A549 (cell line): ENCODE measurements around the gene CXCL14. TPM values are rescaled to one million over a fixed set of nuclear protein-coding genes. Genes with fewer than 3 reads are reported as not detected.

ENCODE experiments used
- ATAC-seq, 2 experiments: fragments of 200-7000 bp in 1 of 2; fragments of >200 bp in 1 of 2; cut with Nextera tagmentation in 1 of 2; cut with Tn5 transposase in 1 of 2; 3 replicates each; pipeline versions ENCODE4 v1.8.0 to v1.9.1; 2018 to 2020; ENCODE audit warnings: mild to moderate bottlenecking in 1 of 2, moderate library complexity in 1 of 2
- CTCF ChIA-PET: fragments of 300-600 bp; sonication (Branson Sonifier 250); formaldehyde crosslinking; extraction: SDS; loops from one replicate; lab custom pipeline; 2021; ENCODE audit warnings: antibody characterized with exemption, inconsistent platforms; lab: Yijun Ruan, JAX
- POLR2A ChIA-PET: fragments of 350-600 bp; formaldehyde crosslinking; extraction: SDS; loops from one replicate; lab custom pipeline; 2021; ENCODE audit warnings: antibody characterized with exemption, inconsistent platforms; lab: Yijun Ruan, JAX
- DNase-seq, 2 experiments: peaks; one replicate each; pipeline versions ENCODE4 v3.0.0 to v3.0.0-alpha.2; 2011 to 2016; ENCODE audit warnings: low read depth in 1 of 2, low spot score in 1 of 2
- FAIRE-seq: peaks from 2 replicates; lab custom pipeline; 2011; peaks lifted over from hg19 to GRCh38; lab: Jason Lieb, UNC
- H3K27ac ChIP-seq, 2 experiments: fragments of >200 bp; sonication (Bioruptor Twin); formaldehyde crosslinking; 3 replicates each; pipeline ENCODE4 v1.5.1; 2016 to 2017
- H3K4me1 ChIP-seq: fragments of >200 bp; sonication (Bioruptor Twin); formaldehyde crosslinking; 3 replicates; pipeline ENCODE4 v1.6.1; 2016
- H3K4me2 ChIP-seq: fragments of >200 bp; sonication (Bioruptor Twin); formaldehyde crosslinking; 3 replicates; pipeline ENCODE4 v1.6.1; 2016
- H3K4me3 ChIP-seq: fragments of >200 bp; sonication (Bioruptor Twin); formaldehyde crosslinking; 3 replicates; pipeline ENCODE4 v1.5.1; 2016
- H3K9me3 ChIP-seq: fragments of >200 bp; sonication (Bioruptor Twin); formaldehyde crosslinking; 3 replicates; pipeline ENCODE4 v1.6.1; 2016
- CHD2 ChIP-seq: fragments of 150-350 bp; IDR thresholded peaks from 2 replicates; pipeline ENCODE4 v1.6.1; 2014; ENCODE audit warnings: low read length; ENCODE audit not compliant: partially characterized antibody
- HDAC2 ChIP-seq: fragments of 200-600 bp; sonication (generic); IDR thresholded peaks from 2 replicates; pipeline ENCODE4 v1.6.1; 2016
- HOXA7 ChIP-seq: fragments of 250-450 bp; sonication (Bioruptor Pico); IDR thresholded peaks from 2 replicates; pipeline ENCODE4 v1.5.0; 2020; ENCODE audit warnings: mild to moderate bottlenecking, moderate library complexity
- JUN ChIP-seq, 2 experiments: fragments of >200 bp; sonication (Bioruptor Twin); formaldehyde crosslinking; IDR thresholded peaks; 2 replicates in 1 of 2; 3 replicates in 1 of 2; pipeline ENCODE4 v1.6.1; 2016 to 2017
- JUNB ChIP-seq: fragments of >200 bp; sonication (Bioruptor Twin); formaldehyde crosslinking; IDR thresholded peaks from 2 replicates; pipeline ENCODE4 v1.6.1; 2016
- KDM1A ChIP-seq: fragments of 200-600 bp; sonication (generic); IDR thresholded peaks from 2 replicates; pipeline ENCODE4 v1.6.1; 2016; ENCODE audit warnings: low read depth, mild to moderate bottlenecking
- KDM5A ChIP-seq: fragments of 200-600 bp; sonication (generic); IDR thresholded peaks from 2 replicates; pipeline ENCODE4 v1.6.1; 2016; ENCODE audit warnings: antibody characterized with exemption, mild to moderate bottlenecking
- PHF8 ChIP-seq: fragments of 200-600 bp; sonication (generic); IDR thresholded peaks from 2 replicates; pipeline ENCODE4 v1.6.1; 2016; ENCODE audit warnings: low read depth, mild to moderate bottlenecking, antibody characterized with exemption, moderate library complexity, borderline replicate concordance
- RFX5 ChIP-seq: fragments of 450-650 bp; IDR thresholded peaks from 2 replicates; pipeline ENCODE4 v1.7.1; 2014; ENCODE audit warnings: antibody characterized with exemption, mild to moderate bottlenecking, moderate library complexity
- TFCP2L1 ChIP-seq: fragments of 250-450 bp; sonication (Bioruptor Pico); IDR thresholded peaks from 2 replicates; pipeline ENCODE4 v1.5.0; 2021; ENCODE audit warnings: mild to moderate bottlenecking
- TP53 ChIP-seq: fragments of 250-450 bp; sonication (Bioruptor Pico); IDR thresholded peaks from 2 replicates; pipeline ENCODE4 v1.5.0; 2021; ENCODE audit warnings: mild to moderate bottlenecking, moderate library complexity
- ZNF302 ChIP-seq: fragments of 250-450 bp; sonication (Bioruptor Pico); IDR thresholded peaks from 2 replicates; pipeline ENCODE4 v1.9.0; 2021; ENCODE audit warnings: inconsistent platforms, mild to moderate bottlenecking, moderate library complexity
- ZSCAN20 ChIP-seq: fragments of 250-450 bp; sonication (Bioruptor Pico); IDR thresholded peaks from 2 replicates; pipeline ENCODE4 v1.8.0; 2022; ENCODE audit warnings: mild to moderate bottlenecking, moderate library complexity
- WGBS: methylation state at CpG from one replicate; pipeline ENCODE4 v1.1.6; 2017; ENCODE audit errors: missing lambda C conversion rate; 5-methylcytosine and 5-hydroxymethylcytosine counted together
- polyA plus RNA-seq, 4 experiments: library from polyadenylated mRNA; depleted of rRNA in 3 of 4; stranded (reverse); fragments of >200 nt; fragmentation: RNase III in 1 of 4; extraction: RNeasy Plus Mini Kit Qiagen cat#74134 plus additional on column Dnase treatment in 1 of 4; gene quantifications; 2 replicates in 3 of 4; 3 replicates in 1 of 4; pipeline ENCODE4 v1.2.3, GENCODE V29; 2011 to 2017
- TF ChIP-seq, protein P1 (sequence below): fragments of >200 bp; sonication (Bioruptor Twin); formaldehyde crosslinking; IDR thresholded peaks from 2 replicates; pipeline ENCODE4 v1.6.1; 2016
- TF ChIP-seq, protein P2 (sequence below): fragments of 250-450 bp; sonication (Bioruptor Pico); IDR thresholded peaks from 2 replicates; pipeline ENCODE4 v1.5.0; 2021; ENCODE audit warnings: mild to moderate bottlenecking, moderate library complexity, borderline replicate concordance
- TF ChIP-seq, protein P3 (sequence below): fragments of 200-600 bp; sonication (generic); IDR thresholded peaks from 2 replicates; pipeline ENCODE4 v1.6.1; 2016; ENCODE audit warnings: antibody characterized with exemption, mild to moderate bottlenecking, moderate library complexity
- TF ChIP-seq, protein P4 (sequence below): IDR thresholded peaks from 2 replicates; pipeline ENCODE4 v1.6.1; 2012; ENCODE audit warnings: low read depth, borderline replicate concordance
- TF ChIP-seq, protein P5 (sequence below): IDR thresholded peaks from 2 replicates; pipeline ENCODE4 v1.6.1; 2012

CXCL14 gene
- polyA plus RNA-seq, 2 of the 4 experiments (the other 2 are of a cell fraction) = 0.12 TPM; not detected in 1

DNA sequence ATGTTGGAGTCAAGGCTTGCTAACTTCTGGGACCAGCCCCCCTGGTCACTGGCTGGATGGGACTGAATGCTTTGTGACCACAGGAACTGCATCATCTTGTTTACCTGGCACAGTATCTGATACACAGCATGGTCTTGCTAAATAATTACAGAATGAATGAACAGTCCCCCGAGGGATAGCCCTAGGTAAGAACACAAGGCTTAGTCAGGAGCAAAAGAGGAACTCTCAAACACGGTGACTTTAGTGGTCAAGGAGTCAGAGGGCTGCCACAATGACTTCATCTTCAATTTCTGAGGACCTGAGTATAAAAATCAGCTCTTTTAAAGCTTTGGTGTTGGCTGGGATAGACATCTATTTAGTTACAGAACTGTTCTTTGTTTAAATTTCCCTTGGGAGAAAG, 15.1 kb upstream of the CXCL14 start:
- H3K4me3 ChIP-seq = no peak overlapping the region
- 3% methylated on average over 2 of the region's 2 CpGs for WGBS
- CTCF ChIA-PET = interaction anchor here (4.1 kb wide), 1 partner anchor 27 kb away, joined by 18 read pairs; no protein-coding TSS in a partner anchor
- FAIRE-seq (no peak), DNase-seq (no peak)
- no peaks in the 10 kb centered on the region for H3K9me3 ChIP-seq
- TF ChIP-seq TFCP2L1 (CRISPR knock-in tag) (no peak), CHD2 (no peak), RFX5 (no peak), JUN (IDR thresholded peaks at IDR 0.05) (no peak)
- TF ChIP-seq, protein P1, sequence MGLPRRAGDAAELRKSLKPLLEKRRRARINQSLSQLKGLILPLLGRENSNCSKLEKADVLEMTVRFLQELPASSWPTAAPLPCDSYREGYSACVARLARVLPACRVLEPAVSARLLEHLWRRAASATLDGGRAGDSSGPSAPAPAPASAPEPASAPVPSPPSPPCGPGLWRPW = no peak
- TF ChIP-seq, all 56 proteins: peak for 0
- Histone ChIP-seq H3K27ac (no peak overlapping the region), H3K4me2 (no peak overlapping the region), H3K4me1 (no peaks in the 10 kb centered on the region)
- ATAC-seq = no peak
- POLR2A ChIA-PET = no interaction called here

DNA sequence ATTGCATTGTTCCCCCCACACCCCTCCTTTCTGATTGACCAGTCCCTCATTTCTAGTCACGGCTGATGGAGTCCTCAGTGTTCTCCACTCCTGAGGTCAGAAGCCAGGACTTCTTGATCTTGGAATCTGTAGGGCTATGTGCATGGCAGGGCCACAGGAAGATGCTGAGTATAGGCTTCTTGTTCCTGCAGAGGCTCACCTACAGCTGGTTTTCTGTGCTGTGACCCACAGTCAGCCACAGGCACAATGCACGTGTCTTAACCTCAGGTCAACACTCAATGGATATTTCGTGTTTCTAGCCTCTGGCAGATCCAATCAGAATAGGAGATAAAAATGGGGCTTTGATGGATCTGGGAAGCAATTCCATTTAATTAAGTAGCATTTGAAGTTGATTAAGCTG, 14.3 kb upstream of the CXCL14 start:
- CTCF ChIA-PET = interaction anchor here (1.0 to 4.1 kb wide), 3 partner anchors 27 to 74 kb away, joined by 3 to 18 read pairs (median 4); no protein-coding TSS in a partner anchor

More for the DNA sequence above, 14.3 kb upstream of the CXCL14 start:
- TF ChIP-seq PHF8 = no peak
- TF ChIP-seq KDM5A = no peak
- no peak for TF ChIP-seq TP53 (CRISPR knock-in tag)
- TF ChIP-seq, protein P2, sequence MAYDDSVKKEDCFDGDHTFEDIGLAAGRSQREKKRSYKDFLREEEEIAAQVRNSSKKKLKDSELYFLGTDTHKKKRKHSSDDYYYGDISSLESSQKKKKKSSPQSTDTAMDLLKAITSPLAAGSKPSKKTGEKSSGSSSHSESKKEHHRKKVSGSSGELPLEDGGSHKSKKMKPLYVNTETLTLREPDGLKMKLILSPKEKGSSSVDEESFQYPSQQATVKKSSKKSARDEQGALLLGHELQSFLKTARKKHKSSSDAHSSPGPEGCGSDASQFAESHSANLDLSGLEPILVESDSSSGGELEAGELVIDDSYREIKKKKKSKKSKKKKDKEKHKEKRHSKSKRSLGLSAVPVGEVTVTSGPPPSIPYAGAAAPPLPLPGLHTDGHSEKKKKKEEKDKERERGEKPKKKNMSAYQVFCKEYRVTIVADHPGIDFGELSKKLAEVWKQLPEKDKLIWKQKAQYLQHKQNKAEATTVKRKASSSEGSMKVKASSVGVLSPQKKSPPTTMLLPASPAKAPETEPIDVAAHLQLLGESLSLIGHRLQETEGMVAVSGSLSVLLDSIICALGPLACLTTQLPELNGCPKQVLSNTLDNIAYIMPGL = no peak
- no peak for TF ChIP-seq JUNB
- no peak for TF ChIP-seq KDM1A
- TF ChIP-seq, protein P3, sequence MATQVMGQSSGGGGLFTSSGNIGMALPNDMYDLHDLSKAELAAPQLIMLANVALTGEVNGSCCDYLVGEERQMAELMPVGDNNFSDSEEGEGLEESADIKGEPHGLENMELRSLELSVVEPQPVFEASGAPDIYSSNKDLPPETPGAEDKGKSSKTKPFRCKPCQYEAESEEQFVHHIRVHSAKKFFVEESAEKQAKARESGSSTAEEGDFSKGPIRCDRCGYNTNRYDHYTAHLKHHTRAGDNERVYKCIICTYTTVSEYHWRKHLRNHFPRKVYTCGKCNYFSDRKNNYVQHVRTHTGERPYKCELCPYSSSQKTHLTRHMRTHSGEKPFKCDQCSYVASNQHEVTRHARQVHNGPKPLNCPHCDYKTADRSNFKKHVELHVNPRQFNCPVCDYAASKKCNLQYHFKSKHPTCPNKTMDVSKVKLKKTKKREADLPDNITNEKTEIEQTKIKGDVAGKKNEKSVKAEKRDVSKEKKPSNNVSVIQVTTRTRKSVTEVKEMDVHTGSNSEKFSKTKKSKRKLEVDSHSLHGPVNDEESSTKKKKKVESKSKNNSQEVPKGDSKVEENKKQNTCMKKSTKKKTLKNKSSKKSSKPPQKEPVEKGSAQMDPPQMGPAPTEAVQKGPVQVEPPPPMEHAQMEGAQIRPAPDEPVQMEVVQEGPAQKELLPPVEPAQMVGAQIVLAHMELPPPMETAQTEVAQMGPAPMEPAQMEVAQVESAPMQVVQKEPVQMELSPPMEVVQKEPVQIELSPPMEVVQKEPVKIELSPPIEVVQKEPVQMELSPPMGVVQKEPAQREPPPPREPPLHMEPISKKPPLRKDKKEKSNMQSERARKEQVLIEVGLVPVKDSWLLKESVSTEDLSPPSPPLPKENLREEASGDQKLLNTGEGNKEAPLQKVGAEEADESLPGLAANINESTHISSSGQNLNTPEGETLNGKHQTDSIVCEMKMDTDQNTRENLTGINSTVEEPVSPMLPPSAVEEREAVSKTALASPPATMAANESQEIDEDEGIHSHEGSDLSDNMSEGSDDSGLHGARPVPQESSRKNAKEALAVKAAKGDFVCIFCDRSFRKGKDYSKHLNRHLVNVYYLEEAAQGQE = no peak
- TF ChIP-seq HOXA7 (CRISPR knock-in tag) = no peak
- TF ChIP-seq, protein P4, sequence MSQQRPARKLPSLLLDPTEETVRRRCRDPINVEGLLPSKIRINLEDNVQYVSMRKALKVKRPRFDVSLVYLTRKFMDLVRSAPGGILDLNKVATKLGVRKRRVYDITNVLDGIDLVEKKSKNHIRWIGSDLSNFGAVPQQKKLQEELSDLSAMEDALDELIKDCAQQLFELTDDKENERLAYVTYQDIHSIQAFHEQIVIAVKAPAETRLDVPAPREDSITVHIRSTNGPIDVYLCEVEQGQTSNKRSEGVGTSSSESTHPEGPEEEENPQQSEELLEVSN = no peak
- TF ChIP-seq HDAC2 = no peak
- TF ChIP-seq, protein P5, sequence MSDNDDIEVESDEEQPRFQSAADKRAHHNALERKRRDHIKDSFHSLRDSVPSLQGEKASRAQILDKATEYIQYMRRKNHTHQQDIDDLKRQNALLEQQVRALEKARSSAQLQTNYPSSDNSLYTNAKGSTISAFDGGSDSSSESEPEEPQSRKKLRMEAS = no peak
- TF ChIP-seq ZSCAN20 (CRISPR knock-in tag) = no peak
- no peak for TF ChIP-seq ZNF302 (CRISPR knock-in tag)
- 0% methylated on average over 3 of the region's 3 CpGs for WGBS
- H3K9me3 ChIP-seq = no peaks in the 10 kb centered on the region
- POLR2A ChIA-PET = no interaction called here
- no peak overlapping the region for H3K4me2 ChIP-seq
- FAIRE-seq (no peak), ATAC-seq (no peak), DNase-seq (no peak)
- H3K4me1 ChIP-seq = no peaks in the 10 kb centered on the region
- no peak overlapping the region for H3K4me3 ChIP-seq
- H3K27ac ChIP-seq = no peak overlapping the region
